ENCODE measurements around the gene PPP2R2B.
A peak's percentile ranks its signal among the peaks of the same experiment; 100 is the strongest.

Gene PPP2R2B

GRCh38 chr5:146564007-146564762, 314.4 kb downstream of the PPP2R2B start:
- no peak overlapping the region for H3K9ac ChIP-seq (ENCODE audit: low read length)
- WGBS (ENCODE audit: extremely low coverage, insufficient coverage, insufficient read length) = no CpG with 5 or more reads among the region's 2 CpGs
- no peaks in the 10 kb centered on the region for H3K27me3 ChIP-seq (ENCODE audit: insufficient read depth, low read length)
- H3K4me2 ChIP-seq (ENCODE audit: low read length) = no peak overlapping the region
- no peak overlapping the region for H3K4ac ChIP-seq (ENCODE audit: low read depth, low read length)
- H3K79me1 ChIP-seq (ENCODE audit: low read length) = peaks cover 7% of the 10 kb centered on the region
- H3K36me3 ChIP-seq (ENCODE audit: control insufficient read depth in 1 of 2, insufficient read depth in 2 of 2, low read length in 2 of 2) = no peaks in the 10 kb centered on the region
- DNase-seq = peak in 1 of 2 donors; percentile 30
- H2BK120ac ChIP-seq (ENCODE audit: insufficient read depth, low read length, poor library complexity) = no peak overlapping the region
- H2BK12ac ChIP-seq (ENCODE audit: low read length) = no peak overlapping the region
- H3K23ac ChIP-seq (ENCODE audit: low read length) = no peak overlapping the region
- peaks cover 2% of the 10 kb centered on the region for H3K9me3 ChIP-seq (ENCODE audit: insufficient read depth, low read depth, low read length)
- H2AK5ac ChIP-seq (ENCODE audit: low read length) = no peak overlapping the region
- no peak overlapping the region for H3K14ac ChIP-seq (ENCODE audit: low read length)
- no peak overlapping the region for H3K4me3 ChIP-seq (ENCODE audit: low read depth, low read length)
- no peak overlapping the region for H3K18ac ChIP-seq (ENCODE audit: low read length)
- no peak overlapping the region for H2AFZ ChIP-seq (ENCODE audit: insufficient read depth, low read length, poor library complexity)
- no peak overlapping the region for H4K8ac ChIP-seq (ENCODE audit: low read depth, low read length)
- no peak overlapping the region for H4K12ac ChIP-seq (ENCODE audit: low read depth, low read length)
- no peak overlapping the region for H4K91ac ChIP-seq (ENCODE audit: low read depth, low read length)
- peaks cover 5 to 10% of the 10 kb centered on the region in 2 experiments for H3K4me1 ChIP-seq (ENCODE audit: control insufficient read depth in 1 of 2, insufficient read depth in 2 of 2, low read length in 2 of 2)
- no peaks in the 10 kb centered on the region for H3K79me2 ChIP-seq (ENCODE audit: control insufficient read depth, insufficient read depth, low read length, poor library complexity)
- no peak overlapping the region for H2BK5ac ChIP-seq (ENCODE audit: low read depth, low read length, poor library complexity)
- no peak overlapping the region for H3K27ac ChIP-seq (ENCODE audit: low read depth, low read length)

- Histone ChIP-seq H4K8ac (ENCODE audit: low read depth, low read length) (no peak overlapping the region), H3K9ac (ENCODE audit: low read length) (no peak overlapping the region), H3K14ac (ENCODE audit: low read length) (no peak overlapping the region), H3K27me3 (ENCODE audit: insufficient read depth, low read length) (no peaks in the 10 kb centered on the region), H3K4ac (ENCODE audit: low read depth, low read length) (no peak overlapping the region), H3K23ac (ENCODE audit: low read length) (no peak overlapping the region), H4K12ac (ENCODE audit: low read depth, low read length) (no peak overlapping the region), H3K4me2 (ENCODE audit: low read length) (no peak overlapping the region), H3K9me3 (ENCODE audit: insufficient read depth, low read depth, low read length) (peaks cover 2% of the 10 kb centered on the region), H2AFZ (ENCODE audit: insufficient read depth, low read length, poor library complexity) (no peak overlapping the region), H2BK5ac (ENCODE audit: low read depth, low read length, poor library complexity) (no peak overlapping the region), H4K91ac (ENCODE audit: low read depth, low read length) (no peak overlapping the region), H3K36me3 (ENCODE audit: control insufficient read depth in 1 of 2, insufficient read depth in 2 of 2, low read length in 2 of 2) (no peaks in the 10 kb centered on the region), H3K79me2 (ENCODE audit: control insufficient read depth, insufficient read depth, low read length, poor library complexity) (no peaks in the 10 kb centered on the region), H3K4me3 (ENCODE audit: low read depth, low read length) (no peak overlapping the region), H3K4me1 (ENCODE audit: control insufficient read depth in 1 of 2, insufficient read depth in 2 of 2, low read length in 2 of 2) (peaks cover 5 to 10% of the 10 kb centered on the region in 2 experiments), H3K18ac (ENCODE audit: low read length) (no peak overlapping the region), H2AK5ac (ENCODE audit: low read length) (no peak overlapping the region), H2BK120ac (ENCODE audit: insufficient read depth, low read length, poor library complexity) (no peak overlapping the region), H2BK12ac (ENCODE audit: low read length) (no peak overlapping the region), H3K79me1 (ENCODE audit: low read length) (peaks cover 7% of the 10 kb centered on the region), H3K27ac (ENCODE audit: low read depth, low read length) (no peak overlapping the region)
- peak; percentile 77 to 90 for DNase-seq
- WGBS (ENCODE audit: extremely low coverage, insufficient coverage, insufficient read length) = no CpG with 5 or more reads among the region's 4 CpGs
Measured at GRCh38 chr5:146562461-146562860, 316.1 kb downstream of the PPP2R2B start.

GRCh38 chr5:146561711-146562110, 316.8 kb downstream of the PPP2R2B start:
- Histone ChIP-seq H3K79me2 (ENCODE audit: control insufficient read depth, insufficient read depth, low read length, poor library complexity) (no peaks in the 10 kb centered on the region), H3K9ac (ENCODE audit: low read length) (no peak overlapping the region), H2AK5ac (ENCODE audit: low read length) (peak overlapping the region; percentile 24), H2BK5ac (ENCODE audit: low read depth, low read length, poor library complexity) (no peak overlapping the region), H2AFZ (ENCODE audit: insufficient read depth, low read length, poor library complexity) (no peak overlapping the region), H3K36me3 (ENCODE audit: control insufficient read depth in 1 of 2, insufficient read depth in 2 of 2, low read length in 2 of 2) (no peaks in the 10 kb centered on the region), H3K4me3 (ENCODE audit: low read depth, low read length) (no peak overlapping the region), H2BK12ac (ENCODE audit: low read length) (peak overlapping the region; percentile 94), H4K8ac (ENCODE audit: low read depth, low read length) (no peak overlapping the region), H3K79me1 (ENCODE audit: low read length) (peaks cover 7% of the 10 kb centered on the region), H3K4me1 (ENCODE audit: control insufficient read depth in 1 of 2, insufficient read depth in 2 of 2, low read length in 2 of 2) (peaks cover 5 to 10% of the 10 kb centered on the region in 2 experiments), H3K14ac (ENCODE audit: low read length) (no peak overlapping the region), H4K12ac (ENCODE audit: low read depth, low read length) (no peak overlapping the region), H2BK120ac (ENCODE audit: insufficient read depth, low read length, poor library complexity) (peak overlapping the region; percentile 58), H3K18ac (ENCODE audit: low read length) (no peak overlapping the region), H3K27ac (ENCODE audit: low read depth, low read length) (no peak overlapping the region), H3K9me3 (ENCODE audit: insufficient read depth, low read depth, low read length) (peaks cover 6% of the 10 kb centered on the region), H3K4me2 (ENCODE audit: low read length) (no peak overlapping the region), H3K4ac (ENCODE audit: low read depth, low read length) (no peak overlapping the region), H4K91ac (ENCODE audit: low read depth, low read length) (peak overlapping the region; percentile 29), H3K27me3 (ENCODE audit: insufficient read depth, low read length) (no peaks in the 10 kb centered on the region), H3K23ac (ENCODE audit: low read length) (no peak overlapping the region)
- DNase-seq = peak in 1 of 2 donors; percentile 32
- WGBS (ENCODE audit: extremely low coverage, insufficient coverage, insufficient read length) = no CpG with 5 or more reads among the region's 5 CpGs

GRCh38 chr5:146560205-146560812, 318.2 kb downstream of the PPP2R2B start:
- Histone ChIP-seq H3K79me2 (ENCODE audit: control insufficient read depth, insufficient read depth, low read length, poor library complexity) (no peaks in the 10 kb centered on the region), H3K18ac (ENCODE audit: low read length) (no peak overlapping the region), H3K9me3 (ENCODE audit: insufficient read depth, low read depth, low read length) (peaks cover 6% of the 10 kb centered on the region), H3K27ac (ENCODE audit: low read depth, low read length) (peak overlapping the region; percentile 48), H4K8ac (ENCODE audit: low read depth, low read length) (no peak overlapping the region), H3K4me3 (ENCODE audit: low read depth, low read length) (no peak overlapping the region), H2AFZ (ENCODE audit: insufficient read depth, low read length, poor library complexity) (no peak overlapping the region), H4K91ac (ENCODE audit: low read depth, low read length) (no peak overlapping the region), H4K12ac (ENCODE audit: low read depth, low read length) (no peak overlapping the region), H3K23ac (ENCODE audit: low read length) (no peak overlapping the region), H3K79me1 (ENCODE audit: low read length) (peaks cover 7% of the 10 kb centered on the region), H3K9ac (ENCODE audit: low read length) (no peak overlapping the region), H3K36me3 (ENCODE audit: control insufficient read depth in 1 of 2, insufficient read depth in 2 of 2, low read length in 2 of 2) (no peaks in the 10 kb centered on the region), H3K27me3 (ENCODE audit: insufficient read depth, low read length) (no peaks in the 10 kb centered on the region), H3K4me2 (ENCODE audit: low read length) (peak overlapping the region; percentile 17), H3K4me1 (ENCODE audit: control insufficient read depth in 1 of 2, insufficient read depth in 2 of 2, low read length in 2 of 2) (peaks cover 5 to 10% of the 10 kb centered on the region in 2 experiments), H3K4ac (ENCODE audit: low read depth, low read length) (no peak overlapping the region), H2BK120ac (ENCODE audit: insufficient read depth, low read length, poor library complexity) (peak overlapping the region; percentile 47), H2BK12ac (ENCODE audit: low read length) (peak overlapping the region; percentile 54), H2BK5ac (ENCODE audit: low read depth, low read length, poor library complexity) (peak overlapping the region; percentile 33), H2AK5ac (ENCODE audit: low read length) (no peak overlapping the region), H3K14ac (ENCODE audit: low read length) (no peak overlapping the region)
- DNase-seq = peak in 1 of 2 donors; percentile 69
- no CpG with 5 or more reads among the region's 3 CpGs for WGBS (ENCODE audit: extremely low coverage, insufficient coverage, insufficient read length)

Data from trophoblast cell (in vitro differentiated cells and primary cell).